GM19238 (cell line): Measurements from ENCODE around the gene POLR1E.
"Not testable (repeated sequence)": the region's sequence is repeated elsewhere in the genome, so short reads cannot be mapped to it uniquely, and the experiment has no call there.

ENCODE experiments used
- DNase-seq: peaks from one replicate; pipeline ENCODE4 v3.0.0; 2011; ENCODE audit warnings: low spot score; ENCODE audit not compliant: insufficient read length

Gene POLR1E

DNA sequence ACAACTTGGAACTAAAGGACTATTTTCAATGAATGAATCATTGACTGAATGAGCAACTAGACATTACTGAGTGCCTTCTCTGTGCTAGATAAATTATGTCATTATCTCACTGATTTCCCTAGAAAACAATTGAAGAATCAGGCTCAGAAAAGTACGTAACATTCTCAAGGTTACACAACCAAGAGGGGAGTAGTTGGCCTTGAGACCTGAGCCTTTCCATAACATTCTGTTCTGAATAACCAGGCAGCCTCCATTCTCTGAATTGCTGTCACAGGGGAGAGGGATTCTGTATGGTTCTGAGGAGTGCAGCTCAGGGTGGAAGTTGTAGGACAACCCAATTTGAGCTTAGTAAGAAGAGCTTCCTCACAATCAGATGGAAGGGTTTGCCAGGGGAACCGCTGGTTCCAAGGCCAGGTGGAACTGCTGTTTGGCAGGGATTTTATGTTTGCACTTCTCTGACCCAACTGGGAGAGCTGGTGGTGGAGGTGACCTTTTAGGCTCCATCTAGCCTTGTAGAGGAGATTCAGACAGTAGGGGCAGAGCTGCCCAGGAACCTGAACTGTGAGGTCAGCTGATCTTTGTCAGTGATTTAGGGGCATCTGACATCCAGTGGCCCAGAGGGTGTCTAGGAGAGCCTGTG, 16.3 kb downstream of the POLR1E start:
- no peak for DNase-seq

DNA sequence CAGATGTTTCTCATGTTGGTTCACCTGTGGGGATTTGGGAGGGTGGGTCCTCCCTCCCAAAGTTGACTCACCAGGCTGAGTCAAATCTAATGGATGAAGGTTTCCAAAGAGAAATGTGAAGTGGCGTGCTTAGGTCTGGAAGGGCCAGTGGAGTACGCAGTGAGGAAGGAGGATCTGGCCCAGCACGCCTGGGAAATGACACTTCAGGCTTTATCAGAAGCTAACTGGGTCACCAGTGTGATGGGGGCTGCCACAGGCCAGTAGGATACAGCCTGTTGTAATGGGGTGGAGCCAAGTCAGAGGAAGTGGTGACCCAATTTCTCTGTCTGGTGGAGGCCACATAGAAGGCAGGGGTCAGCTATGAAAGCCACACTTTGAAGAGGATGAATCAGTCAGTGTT, 18.0 kb downstream of the POLR1E start:
- no peak for DNase-seq

DNA sequence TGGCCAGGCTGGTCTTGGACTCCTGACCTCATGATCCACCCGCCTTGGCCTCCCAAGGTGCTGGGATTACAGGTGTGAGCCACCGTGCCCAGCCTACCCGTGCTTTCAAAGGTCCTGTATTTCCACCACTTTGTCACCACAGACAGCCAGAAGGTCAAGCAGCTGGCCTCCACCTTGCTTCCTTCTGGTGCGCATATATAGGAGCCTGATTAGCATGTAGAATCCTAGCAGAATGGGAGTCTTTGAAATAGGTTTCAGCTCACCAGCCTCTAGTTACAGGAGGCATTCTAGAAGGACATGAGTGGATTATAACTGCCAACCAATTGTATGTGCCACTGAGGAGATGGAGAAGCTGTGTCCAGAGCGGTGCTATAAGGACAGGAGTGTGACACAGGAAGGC, 18.9 kb downstream of the POLR1E start:
- no peak for DNase-seq

DNA sequence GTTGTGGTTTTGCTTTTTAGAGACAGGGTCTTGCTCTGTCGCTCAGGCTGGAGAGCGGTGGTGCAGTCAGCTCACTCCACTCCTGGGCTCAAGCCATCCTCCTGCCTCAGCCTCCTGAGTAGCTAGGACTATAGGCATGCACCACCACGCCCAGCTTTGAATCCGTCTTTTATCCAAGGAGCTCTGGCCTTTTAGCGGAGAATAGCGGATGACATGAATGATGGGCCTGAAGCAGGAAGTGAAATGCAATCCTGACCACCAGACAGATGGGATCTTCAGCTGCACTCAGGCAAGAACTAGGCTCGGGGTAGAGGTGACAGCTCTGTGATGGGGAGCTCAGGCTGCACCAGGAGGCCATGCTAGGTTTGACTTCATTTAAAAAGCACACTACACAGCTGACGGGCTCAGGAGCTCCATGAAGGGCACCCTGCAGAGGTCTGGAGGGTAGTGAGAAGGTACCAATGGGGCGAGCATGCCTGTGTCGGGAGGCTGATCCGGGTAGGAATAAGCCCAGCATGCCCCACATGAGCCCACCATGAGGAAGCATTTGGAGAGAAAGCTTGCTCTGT, 21.9 kb downstream of the POLR1E start:
- no peak for DNase-seq

DNA sequence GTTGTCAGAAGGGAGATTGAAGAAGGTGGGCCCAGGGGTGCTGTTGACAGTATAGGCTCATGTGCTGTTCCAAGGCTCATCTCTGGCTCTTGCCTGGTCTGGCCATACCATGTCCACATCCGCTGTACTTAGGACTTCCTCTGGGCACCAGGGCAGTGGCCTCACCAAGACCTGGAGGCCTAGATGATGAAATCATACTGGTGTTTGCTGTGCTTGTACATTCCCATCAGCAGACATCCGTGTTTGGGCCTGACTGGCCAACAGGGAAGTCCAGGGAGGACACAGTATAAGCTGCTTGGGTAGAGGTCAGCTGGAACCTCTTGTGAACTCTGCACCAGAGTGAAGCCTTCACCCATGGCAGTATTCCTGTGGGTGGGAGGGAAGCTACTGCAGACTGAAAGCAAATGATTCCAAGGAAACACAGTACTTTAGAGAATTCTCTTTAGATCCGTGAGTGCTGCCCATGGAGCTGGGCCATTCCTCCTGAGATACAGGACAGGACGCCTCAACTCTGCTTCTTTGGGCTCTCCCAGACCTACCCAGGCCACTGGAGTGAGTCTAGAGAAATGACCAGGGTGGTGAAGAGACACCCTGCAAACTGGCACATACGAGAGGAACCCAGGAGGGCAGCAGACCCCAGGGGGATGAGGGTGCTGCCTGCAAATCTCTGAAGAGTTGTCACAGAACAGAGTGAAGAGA, 22.5 kb downstream of the POLR1E start:
- no peak for DNase-seq

DNA sequence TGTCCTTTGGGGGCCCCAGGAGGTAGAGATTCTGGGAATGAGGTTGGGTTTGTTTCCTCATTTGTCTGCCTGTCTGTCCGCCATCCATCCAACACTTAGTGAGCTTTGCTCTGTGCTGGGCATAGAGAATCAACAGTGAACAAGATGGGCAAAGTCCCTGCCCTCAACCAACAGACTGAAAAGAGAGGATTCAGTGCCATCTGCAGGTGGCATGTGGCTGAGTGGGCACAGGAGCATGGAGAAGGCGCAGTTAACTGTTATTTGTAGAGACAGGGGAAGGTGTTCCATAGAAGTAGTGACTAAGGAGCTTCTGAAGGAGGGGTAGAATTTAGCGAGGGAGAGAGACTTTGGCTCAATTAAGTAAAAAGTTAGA, 23.1 kb downstream of the POLR1E start:
- DNase-seq: no peak

DNA sequence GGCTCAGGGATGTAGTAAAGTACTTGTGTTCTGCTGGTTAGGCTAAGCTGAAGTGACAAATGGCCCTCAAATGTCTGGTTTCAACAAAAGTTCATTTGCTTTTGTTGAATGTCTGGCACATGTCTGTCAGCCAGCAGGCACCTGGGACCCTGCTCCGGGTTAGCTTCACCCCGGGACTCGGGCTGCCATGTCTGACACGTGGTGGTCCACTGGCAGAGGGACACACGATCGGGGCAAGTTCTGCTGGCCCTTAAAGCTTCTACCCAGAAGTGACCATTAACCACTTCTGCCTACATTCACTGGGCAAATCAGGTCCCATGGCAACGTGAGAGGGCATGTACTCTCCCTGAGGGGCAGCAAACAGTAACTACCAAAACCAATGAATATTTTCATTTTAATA, 23.8 kb downstream of the POLR1E start:
- DNase-seq: no peak

DNA sequence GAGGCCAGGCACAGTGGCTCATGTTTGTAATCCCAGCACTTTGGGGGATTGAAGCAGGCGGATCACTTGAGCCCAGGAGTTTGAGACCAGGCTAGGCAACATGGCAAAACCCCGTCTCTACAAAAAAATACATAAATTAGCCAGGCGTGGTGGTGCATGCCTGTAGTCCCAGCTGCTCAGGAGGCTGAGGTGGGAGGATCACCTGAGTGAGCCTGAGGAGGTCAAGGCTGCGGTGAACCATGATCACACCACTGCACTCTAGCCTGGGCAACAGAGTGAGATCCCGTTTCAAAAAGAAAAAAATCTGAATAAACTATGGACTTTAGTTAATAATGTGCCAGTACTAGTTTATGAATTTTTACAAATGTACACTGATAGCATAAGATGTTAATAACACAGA, 24.3 kb downstream of the POLR1E start:
- DNase-seq: not testable (repeated sequence)

DNA sequence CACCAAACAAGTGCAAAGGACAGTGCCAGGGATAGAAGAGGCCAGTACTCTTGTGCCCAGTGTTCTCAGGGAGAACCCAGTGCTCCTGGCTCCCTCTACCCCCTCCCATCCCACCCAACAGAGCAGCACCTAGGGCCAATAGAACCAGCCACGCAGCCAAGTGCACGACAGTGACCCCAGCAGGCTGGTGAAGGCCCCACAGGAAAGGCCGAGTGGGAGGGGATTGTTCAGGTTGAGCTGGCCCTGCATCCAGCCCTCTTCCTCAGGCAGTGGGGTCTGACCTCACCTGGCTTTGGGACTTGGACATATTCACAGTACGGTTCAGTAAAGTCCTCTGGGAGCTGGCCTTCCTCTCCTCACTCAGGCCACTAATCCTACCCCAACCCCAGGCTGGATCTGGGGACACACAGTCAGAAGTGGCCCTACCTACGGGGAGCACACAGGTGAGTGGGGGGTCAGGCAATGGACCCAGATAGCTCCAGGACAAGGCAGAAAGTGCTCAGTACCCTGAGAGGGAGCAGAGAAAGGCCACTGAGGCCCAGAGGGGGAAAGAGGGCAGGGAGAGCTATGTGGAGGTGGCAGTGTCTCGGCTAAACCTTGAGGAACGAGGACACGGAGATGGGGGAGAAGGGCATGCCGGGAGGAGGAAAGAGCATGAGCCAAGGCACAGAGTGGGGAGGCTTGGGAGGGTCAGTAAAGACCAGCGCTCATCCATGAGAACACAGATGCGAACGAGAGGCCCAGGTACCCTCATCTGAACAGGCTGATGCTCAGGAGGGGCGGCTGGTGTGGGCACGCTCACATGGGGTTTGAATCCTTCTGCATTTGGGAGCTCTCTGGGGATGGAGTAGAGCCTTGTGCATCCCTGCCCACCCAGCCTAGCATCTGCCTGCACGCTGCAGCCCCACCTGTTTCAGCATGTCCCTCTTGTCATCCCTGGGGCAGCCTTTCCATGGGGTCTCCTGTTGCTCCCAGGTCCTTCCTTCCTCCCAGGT, 25.6 kb downstream of the POLR1E start:
- DNase-seq: no peak

DNA sequence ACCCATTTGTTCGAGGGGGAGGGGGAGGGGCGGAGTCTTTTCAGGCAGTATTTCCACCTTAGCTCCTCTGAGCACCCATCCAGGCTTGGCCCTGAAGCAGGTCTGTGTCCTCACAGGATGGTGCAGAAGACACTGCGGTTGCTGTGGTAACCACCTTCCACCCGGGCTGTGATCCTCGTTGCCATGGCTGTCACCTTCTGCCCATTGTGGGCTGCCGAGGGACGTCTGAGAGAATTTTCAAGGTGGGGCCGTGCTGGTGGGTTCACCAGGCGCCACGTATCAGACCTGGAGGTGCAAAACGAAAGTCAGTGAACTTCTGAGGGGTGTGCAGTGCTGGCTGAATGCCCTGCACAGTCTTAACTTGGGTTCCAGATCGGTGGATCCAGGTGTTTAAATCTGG, 26.7 kb downstream of the POLR1E start:
- DNase-seq: no peak

DNA sequence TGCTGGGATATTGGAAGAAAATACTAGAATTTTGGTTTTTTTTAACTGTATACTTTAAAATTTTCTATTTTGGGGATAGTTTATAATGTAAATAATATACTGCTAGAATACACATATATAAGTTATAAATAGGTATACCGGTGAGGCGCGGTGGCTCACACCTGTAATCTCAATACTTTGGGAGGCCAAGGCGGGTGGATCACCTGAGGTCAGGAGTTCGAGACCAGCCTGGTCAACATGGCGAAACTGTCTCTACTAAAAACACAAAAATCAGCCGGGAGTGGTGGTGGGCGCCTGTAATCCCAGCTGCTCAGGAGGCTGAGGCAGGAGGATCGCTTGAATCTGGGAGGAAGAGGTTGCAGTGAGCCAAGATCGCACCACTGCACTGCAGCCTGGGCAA, 28.7 kb downstream of the POLR1E start:
- not testable (repeated sequence) for DNase-seq

DNA sequence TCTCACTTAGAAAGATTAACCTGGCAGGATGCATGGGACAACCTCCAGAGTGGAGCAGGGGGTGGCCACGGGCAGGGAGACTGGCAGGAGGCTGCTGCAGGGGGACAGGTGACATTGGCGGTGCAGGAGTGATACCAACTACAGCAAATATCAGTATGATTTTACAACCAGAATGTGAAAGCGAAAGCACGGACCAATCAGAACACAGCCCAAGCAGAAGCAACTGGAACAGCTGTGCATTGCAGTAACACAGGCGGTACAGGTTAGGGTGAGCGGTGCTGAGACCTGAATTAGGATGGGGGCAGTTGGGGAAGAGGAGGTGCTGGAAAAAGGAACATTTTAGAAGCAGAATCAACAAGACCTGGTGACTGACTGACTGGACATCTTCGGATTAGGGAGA, 29.3 kb downstream of the POLR1E start:
- DNase-seq: no peak

DNA sequence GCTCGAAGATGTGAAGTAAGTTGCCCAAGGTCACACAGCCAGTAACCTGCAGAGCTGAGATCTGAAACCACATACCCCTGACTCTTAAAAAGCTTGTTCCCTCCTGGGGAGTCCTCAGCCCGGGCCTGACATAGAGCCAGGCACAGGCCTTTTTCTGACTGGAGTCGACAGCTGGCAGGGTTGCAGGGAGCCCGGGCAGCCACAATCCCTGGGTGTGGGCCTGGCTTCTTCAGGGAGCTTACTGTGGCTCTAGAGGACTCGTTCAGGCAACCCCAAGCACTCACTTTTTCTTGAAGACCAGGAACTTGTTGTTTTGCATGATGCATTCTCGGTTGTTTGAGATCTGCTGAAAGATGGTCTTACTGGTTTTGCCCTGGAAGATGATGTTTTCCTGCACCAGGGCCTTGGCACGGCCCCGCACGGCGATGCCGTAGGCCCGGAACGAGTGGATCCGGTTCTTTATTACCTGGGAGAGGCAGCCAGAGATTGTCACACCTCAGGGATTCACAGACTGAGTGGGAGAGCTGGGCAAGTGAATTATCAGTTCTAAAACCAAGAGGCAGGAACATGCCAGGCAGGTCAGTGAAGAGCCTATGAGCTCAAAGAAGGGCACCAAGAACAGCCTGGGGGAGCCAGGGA, 30.0 kb downstream of the POLR1E start:
- no peak for DNase-seq

DNA sequence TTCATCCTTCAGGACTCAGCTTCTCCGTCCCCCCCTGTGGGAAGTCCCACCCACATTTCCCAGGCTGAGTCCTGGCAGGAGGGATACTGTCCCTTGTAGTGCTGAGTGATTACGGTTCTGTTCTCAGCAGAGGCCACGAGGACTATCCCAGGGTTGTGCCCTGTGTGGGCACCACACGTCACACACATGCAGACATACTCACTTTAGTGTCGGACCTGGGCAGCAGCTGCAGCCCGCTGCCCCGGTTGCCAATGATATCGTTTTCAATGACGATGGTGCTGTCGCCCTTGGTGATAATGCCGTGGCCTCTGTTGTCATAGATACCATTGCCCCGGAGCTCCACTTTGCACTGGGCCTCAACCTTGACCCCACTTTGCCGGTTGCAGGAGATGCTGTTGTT, 32.2 kb downstream of the POLR1E start:
- DNase-seq: no peak

DNA sequence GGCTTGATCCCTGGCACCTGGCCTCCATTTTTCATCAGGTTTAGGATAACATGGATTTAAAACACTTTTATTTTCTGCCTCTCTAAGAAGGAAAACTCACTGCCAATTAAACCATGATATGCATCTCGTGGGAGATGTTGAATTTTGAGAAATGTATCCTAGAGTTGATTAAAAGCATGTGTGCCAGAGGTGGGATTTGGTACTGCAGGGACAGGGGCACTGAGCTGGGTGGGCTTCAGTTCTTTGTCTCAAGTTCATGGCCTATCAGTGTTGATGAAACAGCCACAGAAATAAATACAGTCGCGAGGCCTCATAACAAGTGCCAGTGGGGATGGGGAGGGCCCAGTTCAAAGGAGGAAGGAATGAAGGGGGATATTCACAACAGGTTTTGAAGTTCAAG, 34.9 kb downstream of the POLR1E start:
- DNase-seq: no peak

DNA sequence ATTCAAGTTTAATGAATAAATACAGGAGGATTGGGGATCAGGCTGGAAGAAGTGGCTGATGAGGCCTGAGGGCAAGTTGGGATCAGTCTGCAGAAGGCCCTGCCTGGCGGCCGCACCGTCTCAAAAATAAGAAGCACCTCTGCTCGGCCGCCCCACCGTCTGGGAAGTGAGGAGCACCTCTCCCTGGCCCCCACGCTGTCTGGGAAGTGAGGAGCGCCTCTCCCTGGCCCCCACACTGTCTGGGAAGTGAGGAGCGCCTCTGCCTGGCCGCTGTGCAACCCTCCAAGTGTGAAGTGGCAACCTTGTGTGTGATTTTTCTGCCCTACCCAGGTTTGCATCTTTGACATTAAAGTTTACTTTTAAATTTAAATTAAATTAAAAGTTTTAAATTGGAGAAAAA, 35.4 kb downstream of the POLR1E start:
- DNase-seq: no peak

DNA sequence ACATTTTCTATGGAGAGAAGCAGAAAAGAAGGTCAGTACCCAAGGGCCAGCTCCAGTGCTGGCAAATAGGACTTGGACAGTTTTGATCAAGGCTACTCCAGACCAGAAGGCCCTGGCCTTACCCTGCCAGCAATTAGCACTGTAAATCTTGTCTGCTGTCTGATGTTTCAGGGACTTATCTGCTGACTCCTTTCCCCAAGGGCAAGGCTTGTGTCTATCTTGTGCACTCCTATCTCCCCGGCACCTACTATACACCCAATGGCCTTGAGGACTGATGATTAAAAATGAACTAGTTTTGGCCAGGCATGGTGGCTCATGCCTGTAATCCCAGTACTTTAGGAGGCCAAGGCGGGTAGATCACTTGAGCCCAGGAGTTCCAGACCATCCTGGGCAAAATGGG, 37.2 kb downstream of the POLR1E start:
- DNase-seq: no peak

DNA sequence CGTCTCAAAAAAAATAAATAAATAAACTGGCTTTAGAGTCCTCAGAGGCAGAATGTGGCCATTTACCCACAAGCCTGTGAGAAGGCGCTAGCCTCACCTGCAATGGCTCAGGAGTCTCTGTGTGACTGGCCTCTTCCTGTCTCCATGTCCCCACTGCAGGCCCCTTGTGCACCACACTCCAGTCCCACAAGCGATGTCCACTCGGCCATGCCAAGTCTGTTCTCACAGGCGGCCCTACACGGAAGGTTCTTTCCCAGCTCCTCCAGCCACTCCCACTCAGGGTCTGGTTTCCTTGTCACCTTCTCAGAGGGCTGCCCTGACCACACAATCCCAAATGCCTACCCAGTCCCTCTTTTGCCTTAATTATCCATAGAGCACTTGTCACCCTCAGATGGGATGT, 38.2 kb downstream of the POLR1E start:
- DNase-seq: no peak

DNA sequence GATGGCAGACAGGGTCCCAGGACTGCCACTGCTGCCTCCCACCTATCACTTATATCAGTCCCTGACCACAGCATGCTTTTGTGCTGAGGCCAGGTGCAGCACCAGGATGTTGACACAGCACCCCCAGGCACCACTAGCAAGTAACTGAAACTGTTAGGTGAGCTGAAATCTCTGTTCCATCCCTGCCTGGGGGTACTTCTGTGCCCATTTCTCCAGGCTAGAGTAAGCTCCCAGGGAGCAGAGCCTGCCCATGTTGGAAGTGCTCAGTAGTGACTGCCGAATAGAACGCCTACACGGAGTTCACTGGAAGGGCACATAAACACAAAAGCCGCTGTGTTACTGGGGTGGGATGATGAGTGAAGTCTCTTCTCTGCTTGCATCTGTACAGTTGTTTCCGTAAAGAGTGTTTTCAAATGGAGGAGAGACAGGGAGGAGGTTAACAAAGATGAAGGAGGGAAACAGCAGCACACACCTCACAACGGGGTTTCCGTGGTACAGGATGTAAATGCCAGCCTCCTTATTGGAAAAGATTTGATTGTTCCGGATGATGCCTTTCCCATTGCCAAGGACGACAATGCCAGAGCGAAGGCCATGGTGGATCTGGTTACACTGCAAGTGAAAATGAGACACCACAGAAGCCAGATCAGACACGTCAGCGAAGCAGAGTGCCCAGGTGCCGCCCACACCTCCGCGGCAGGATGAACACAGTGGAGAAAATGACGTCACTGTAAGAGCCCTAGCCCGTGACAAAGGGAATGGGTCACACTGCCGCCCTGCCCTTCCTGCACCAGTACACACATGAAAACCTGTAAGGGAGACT, 43.1 kb downstream of the POLR1E start:
- no peak for DNase-seq

DNA sequence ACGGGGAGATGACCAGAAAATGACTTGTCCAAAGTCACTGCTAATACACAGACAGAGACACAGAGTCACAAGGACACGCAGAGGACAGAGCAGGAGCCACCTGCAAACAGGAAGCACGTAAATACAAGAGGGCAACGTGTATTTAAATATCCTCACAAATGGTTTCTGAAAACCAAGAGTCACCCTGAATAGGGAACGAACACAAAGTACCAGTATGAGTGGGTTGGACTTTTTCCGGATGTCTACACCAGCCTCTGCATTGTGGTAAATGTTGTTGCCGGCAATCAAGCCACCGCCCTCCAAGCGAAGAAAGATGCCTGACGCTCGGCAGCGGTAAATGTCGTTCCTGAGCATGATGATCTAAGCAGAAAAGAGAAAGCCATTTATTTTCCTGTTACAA, 46.0 kb downstream of the POLR1E start:
- DNase-seq: no peak

DNA sequence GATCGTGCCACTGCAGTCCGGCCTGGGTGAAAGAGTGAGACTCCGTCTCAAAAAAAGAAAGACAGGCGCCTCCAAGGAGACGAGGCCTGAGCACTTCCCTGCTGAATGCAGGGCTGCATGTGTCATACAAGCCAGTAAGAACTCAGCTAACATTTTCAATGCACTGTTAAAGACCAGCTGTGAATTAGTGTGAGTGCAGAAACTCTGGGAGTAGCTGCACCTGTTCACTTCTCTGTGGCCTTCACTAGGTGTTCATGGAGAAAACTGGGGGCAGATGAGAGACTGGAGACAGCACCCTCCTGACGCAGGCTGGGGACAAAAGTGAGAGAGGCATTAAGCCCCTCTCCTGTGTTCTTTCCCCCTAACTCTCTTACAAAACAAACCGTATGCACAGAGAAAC, 48.7 kb downstream of the POLR1E start:
- DNase-seq: no peak
